Right ventricle myocardium superior (tissue), 1 donor: ENCODE data around the gene GABRA4. TPM values are rescaled to one million over a fixed set of nuclear protein-coding genes. Genes with fewer than 3 reads are reported as not detected.

ENCODE experiments used
- ATAC-seq: fragments of 200-7000 bp; cut with Tn5 transposase; one replicate; pipeline ENCODE4 v1.9.1; 2020; ENCODE audit warnings: mild to moderate bottlenecking; ENCODE audit not compliant: poor library complexity
- DNase-seq: peaks from one replicate; pipeline ENCODE4 v3.0.0-alpha.2; 2020
- intact Hi-C: fragments of 100-400 bp; cut with DNase I; formaldehyde crosslinking; loops from one replicate; pipeline ENCODE4 v1.11.2; 2022
- total RNA-seq: library from RNA; stranded (reverse); fragmentation: NEBNext Ultra II Directional; extraction: Animal tissue kit (Norgen Biotek cat#: 25700); gene quantifications from one replicate; pipeline ENCODE4 v1.2.1, GENCODE V29; 2021
- donor health status: DM: no; HTN: yes; CAD: no; lungs with severe emphysema.

GABRA4 gene
- total RNA-seq, 1 donor from 2014 or later: 5.9 TPM

DNA sequence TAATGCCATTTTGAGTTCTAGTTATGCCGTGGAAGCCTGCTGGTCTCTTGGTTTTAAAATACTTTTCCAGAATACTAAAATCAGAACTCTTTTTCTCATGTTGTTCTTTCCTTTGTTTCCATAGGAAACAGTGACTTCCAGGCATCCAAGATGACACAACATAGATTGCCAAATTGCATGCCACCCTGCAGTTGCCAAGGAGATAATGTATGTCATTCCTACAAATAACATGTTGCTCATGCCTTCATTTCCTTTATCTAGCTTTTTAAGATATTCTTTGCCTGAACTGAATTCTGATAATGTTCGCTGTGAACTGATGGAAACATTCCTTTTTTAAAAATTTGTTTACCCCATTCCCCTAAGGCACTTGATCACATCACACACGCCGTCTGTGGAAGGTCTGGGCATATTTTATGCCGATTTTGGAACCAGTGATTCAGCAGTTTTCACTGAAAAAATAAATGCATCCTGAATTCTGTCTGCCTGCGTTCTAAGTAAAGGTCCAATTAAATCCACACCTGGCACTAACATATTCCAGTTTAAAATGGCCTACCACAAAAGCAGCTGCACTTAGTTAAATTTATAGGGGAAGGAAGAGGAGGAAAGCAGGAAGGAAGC lies 46.4 kb downstream of the GABRA4 start:
- no peak for DNase-seq
- ATAC-seq: no peak
- intact Hi-C loops: no loop called here

DNA sequence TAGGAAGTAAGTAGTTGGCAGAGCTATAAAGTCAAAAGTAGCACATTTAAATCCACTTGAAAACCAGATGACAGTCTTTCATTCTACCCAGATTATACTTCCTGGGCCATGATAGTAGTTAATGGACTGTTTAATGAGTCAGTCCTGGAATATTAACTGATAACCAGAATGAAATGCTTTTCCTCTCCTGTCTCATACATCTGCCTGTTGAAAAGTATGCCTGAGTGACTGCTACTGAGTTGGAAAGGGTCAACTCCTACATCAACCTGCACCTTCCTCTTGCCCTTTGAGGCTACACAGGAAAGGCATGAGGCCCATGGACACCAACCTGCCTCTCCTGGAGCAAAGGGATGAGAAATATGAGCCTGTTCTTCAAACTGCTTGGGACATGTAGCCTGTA lies 48.3 kb downstream of the GABRA4 start:
- ATAC-seq (peak; percentile 71), DNase-seq (no peak)
- intact Hi-C loops: no loop called here

DNA sequence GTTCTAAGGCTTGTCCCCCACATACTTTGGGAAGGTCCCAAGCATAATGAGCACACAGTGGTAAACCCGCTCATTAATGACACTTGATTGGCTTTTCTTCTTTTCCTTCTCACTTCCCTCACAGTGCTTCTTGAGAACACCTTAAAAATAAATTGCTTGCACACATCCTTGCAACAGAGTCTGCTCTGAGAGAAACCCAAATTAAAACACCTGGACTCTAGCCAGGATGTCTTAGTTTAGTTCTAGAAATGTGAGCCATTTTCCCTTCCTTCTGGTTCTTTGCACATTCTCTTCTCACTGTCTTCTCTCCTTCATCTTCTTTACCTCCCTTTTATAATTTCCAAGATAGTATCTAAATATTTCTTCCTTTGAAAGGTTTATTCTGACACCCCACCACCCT lies 49.0 kb downstream of the GABRA4 start:
- intact Hi-C loops: no loop called here
- no peak for DNase-seq
- ATAC-seq: no peak

DNA sequence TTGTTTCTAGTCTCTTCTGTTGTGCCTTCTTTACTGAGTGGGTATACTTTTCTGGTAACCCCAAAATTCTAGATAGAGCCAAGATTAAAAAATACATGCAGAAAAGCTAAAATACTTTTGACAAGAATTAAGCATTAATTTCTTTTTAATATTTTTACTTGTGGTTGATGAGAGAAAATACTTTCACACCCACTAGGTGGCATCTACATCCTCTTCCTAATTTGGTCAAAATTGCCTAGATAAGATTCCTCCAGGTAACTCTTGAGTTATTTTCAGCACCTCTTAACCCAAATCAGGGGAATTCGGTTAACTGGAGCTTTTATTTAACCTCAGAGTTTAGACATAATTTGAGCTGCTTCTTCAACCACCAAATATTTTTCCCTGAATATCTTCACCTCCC lies 55.9 kb downstream of the GABRA4 start:
- DNase-seq: no peak
- intact Hi-C loops: loop anchor here (10.0 kb wide), 1 partner anchor 97 kb away; the partner anchor contains the start of gene GABRB1
- ATAC-seq: no peak

DNA sequence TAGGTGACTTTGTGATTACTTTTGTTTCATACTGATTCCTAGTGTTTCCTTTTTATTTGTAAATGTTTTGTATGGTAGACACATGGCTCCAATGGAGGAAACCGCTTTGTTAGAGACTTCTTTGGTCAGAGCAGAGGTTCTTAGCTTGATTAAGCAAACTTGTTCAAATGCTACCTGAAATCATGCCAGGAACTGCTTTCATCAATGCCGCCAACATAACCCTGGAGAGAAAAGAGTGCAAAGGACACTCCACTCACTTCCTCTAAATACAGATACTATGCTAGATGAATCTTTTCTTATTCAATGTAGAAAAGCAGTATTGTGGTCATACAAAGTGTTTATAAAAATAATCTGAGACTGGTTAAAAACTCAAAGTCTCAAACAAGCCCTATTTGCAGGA lies 58.7 kb downstream of the GABRA4 start:
- intact Hi-C loops: loop anchor here (10.0 kb wide), 1 partner anchor 100 kb away; the partner anchor contains the start of gene GABRB1
- no peak for DNase-seq
- no peak for ATAC-seq

DNA sequence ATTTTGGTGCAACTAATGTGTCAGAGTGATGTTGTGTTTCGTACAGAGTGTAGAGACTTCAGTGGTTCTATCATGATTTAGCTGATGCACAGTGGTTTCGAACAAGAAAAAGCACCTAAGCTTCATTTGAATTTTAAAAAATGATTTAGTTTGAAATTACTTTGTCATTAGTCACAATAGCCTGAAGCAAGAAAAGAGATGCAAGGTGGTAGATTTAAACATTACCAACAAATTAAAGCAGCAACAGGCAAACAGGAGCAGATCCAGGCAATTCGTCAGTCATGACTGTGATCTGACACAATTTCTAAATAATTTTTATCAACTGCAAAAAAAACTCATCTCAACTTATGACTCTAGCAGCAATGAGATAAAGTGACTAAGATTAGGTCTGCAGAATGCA lies 59.7 kb downstream of the GABRA4 start:
- ATAC-seq (no peak), DNase-seq (no peak)
- intact Hi-C loops: loop anchor here (10.0 kb wide), 1 partner anchor 101 kb away; the partner anchor contains the start of gene GABRB1

DNA sequence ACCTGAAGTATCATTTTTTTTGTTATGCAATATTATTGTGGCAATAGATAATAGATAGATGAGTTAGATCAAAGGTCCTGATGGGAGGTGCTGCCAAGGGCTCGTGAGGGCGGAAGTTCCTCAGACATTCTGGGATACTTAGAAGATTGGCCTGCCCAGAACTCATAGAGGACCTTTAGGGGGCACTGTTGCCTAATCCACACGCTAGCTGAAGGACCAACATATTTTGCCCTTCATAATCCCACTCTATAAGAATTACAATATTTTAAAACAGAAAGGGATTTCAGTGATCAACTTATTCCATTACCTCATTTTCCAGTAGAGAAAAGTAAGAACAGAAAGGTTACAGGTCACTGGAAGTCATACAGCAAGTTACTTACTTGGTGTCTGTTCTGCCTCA lies 61.4 kb downstream of the GABRA4 start:
- DNase-seq (no peak), ATAC-seq (peak; percentile 86)
- intact Hi-C loops: loop anchor here (10.0 kb wide), 1 partner anchor 103 kb away; the partner anchor contains the start of gene GABRB1

DNA sequence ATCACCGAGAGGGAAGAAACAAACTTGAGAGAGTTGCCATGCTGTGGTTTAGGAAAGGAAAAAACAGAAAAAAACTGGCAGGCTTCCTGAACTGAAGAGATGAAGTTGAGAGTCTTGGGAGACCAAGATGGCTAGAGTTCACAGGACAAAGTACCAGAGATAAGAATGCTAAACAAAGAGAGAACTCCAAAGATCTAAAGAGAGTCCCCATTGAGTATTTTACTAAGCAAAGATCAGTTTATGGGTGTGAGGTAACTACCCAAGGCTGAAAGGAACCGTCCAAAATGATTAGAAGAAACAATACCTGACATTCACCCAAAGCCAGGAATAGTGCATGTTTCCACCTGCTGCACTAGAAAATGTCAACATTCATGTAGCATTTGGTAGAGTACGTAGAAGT lies 62.5 kb downstream of the GABRA4 start:
- no peak for DNase-seq
- no peak for ATAC-seq
- intact Hi-C loops: loop anchor here (10.0 kb wide), 1 partner anchor 104 kb away; the partner anchor contains the start of gene GABRB1

DNA sequence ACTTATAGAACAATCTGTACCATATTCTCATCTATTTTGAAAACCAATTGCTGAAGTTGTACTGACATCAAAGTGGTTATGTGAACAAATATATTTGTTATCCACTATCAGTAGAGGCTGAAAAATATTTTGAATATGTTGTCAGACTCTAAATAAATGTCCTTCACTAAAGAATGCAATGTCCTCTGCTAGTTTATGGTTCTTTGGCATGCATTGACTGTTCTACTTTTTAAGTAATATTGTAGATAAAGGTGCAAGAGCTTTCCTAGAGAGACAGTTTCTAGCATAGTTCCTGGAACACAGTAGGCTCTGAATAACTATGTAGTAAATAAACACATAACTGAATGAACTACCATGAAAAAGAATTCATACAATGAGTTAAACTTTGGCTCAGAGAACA lies 66.2 kb downstream of the GABRA4 start:
- ATAC-seq: peak; percentile 71
- DNase-seq: no peak
- intact Hi-C loops: no loop called here

DNA sequence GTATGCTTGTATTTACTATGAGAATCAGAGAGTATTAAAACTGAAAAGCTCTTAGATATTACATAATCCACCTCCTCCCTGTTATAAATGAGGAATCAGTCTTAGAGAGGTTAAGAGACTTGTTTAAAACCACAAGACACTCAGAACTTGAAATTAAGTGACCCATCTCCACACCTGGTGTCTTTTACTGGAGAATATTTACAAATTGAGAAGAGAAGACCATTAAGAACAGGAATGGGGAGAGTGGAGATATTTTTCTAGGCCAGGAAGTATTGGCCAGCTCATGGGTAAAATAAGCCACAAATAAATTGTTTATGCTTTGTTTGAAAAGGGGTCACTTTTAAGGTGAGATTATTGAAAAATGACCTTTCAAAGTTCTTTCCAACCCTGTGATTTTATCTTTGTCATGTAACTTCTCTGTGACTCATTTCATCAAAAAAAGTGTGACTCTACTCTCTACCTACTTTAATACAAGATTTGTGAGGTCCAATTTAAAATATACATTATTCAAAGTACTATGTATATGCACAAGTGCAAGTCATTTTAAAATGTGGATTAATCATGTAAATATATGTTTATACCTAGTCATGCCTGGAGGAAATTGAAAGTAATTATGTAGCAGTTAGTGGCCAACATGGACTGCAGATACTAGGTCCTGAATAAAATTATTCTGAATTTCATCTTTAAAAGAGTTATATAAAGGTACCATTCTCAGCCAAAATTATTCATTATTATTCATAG lies 68.4 kb downstream of the GABRA4 start:
- DNase-seq: no peak

DNA sequence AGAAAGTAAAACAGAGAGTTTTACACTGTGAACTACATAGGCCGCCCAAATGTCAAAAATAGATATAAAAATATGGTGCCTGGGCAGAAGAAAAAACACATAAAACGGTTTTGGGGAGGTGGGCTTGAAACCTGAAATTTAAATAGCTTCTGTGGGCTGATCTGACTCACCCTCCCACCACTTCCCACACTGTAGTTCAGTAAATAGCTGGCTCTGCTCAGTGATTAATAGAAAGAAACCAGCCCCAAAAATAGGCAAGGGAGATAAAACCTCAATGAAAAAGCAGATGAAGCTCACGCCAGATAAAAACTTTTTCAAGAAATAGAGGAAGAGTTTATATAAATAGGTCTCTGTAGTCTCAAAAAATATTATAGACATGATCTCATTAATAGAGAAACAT lies 71.2 kb downstream of the GABRA4 start:
- DNase-seq (no peak), ATAC-seq (no peak)
- intact Hi-C loops: no loop called here

More for the DNA sequence above, 68.4 kb downstream of the GABRA4 start:
- no peak for ATAC-seq
- intact Hi-C loops: no loop called here

DNA sequence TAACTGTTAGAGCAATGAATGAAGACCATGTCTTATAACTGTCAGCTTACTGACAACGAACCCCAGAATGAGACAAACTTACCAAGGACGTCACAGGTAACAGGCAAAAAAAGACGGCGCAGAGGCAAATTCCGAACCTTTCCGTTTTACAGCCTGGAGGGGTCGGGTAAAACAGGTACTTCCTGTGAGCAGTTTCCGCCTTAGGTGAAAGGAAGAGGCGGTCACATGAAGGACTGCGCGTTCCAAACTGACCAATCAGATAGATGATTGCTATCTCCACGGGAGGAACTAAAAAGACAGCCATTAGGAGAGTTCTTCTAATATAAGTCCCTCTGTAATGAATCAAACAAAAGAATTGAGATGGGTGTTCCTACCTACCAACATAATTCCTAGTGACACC lies 84.3 kb downstream of the GABRA4 start, which contains the start of gene COX7B2:
COX7B2 (minus strand) TSS at position 168 of the 400 bp plus-strand sequence. CDS start 174,053 bp downstream, outside the sequence.
- ATAC-seq (no peak), DNase-seq (no peak)
- intact Hi-C loops: no loop called here

DNA sequence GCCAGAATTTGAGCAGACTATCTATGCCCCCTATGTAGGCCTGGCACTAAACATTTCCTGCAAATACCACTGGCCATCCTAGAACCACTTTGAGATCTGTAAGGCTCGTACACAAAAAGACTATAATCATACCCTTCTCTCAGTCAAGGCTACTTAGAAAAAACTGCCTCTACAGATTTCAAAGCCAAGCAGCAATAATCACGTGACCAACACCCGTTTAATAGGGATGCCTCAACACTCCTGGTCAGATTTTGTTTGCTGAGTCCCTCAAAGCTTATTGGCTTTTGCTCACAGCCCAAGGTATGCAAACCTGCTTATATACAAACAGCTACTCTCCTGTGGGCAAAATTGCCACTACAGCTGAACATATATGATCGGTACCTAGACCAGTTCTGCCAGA lies 85.2 kb downstream of the GABRA4 start:
- ATAC-seq: no peak
- DNase-seq: no peak
- intact Hi-C loops: no loop called here

DNA sequence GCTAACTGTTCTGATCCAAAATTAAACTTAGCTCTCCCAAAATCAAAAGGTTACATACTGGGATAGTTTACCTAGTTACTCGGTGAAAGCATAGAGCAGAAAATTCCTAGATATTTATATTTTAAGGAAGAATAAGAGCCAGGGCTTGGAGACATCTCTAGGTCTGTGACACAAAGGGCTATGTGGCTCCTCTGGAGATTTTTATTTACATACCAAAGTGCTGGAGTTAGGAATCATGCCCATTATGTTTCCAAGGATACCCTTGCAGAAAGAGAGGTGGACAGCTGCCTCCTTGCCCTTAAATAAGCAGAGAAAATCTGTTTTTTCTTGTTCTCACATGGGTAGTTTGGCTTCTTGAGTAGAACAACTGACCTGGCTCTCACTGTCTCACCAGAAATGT lies 93.3 kb downstream of the GABRA4 start:
- intact Hi-C loops: no loop called here
- ATAC-seq (no peak), DNase-seq (no peak)

DNA sequence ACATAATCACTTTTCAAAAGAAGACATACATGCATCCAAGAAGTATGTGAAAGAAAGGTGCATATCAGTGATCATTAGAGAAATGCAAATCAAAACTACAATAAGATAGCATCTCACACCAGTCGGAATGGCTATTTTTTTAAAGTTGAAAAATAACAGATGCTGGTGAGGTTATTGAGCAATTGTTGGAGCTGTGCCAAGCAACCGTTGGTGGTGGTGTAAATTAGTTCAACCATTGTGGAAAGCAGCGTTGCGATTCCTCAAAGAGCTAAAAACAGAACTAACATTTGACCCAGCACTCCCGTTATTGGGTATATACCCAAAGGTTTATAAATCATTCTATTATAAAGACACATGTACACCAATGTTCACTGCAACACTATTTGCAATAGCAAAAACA lies 98.6 kb downstream of the GABRA4 start:
- intact Hi-C loops: no loop called here
- DNase-seq (no peak), ATAC-seq (no peak)

DNA sequence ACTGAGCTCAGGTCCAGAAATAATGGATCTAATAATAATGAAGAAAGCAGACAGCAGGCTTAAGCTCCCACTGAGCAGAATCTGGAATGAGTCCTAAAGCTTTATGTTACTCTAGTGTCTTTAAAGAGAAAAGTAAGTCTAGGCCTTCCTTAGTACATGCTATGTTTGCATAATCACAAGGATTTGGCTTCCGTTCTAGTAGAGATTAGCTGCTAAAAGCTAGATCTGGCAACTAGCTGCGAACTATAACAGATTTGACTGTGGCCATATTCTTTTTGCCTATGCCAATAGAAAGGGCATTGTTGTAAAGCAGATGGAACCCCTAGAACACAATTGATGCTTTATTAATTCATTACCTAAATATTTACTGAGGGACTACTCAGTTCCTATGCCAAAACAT lies 103.3 kb downstream of the GABRA4 start:
- ATAC-seq (no peak), DNase-seq (no peak)
- intact Hi-C loops: no loop called here

DNA sequence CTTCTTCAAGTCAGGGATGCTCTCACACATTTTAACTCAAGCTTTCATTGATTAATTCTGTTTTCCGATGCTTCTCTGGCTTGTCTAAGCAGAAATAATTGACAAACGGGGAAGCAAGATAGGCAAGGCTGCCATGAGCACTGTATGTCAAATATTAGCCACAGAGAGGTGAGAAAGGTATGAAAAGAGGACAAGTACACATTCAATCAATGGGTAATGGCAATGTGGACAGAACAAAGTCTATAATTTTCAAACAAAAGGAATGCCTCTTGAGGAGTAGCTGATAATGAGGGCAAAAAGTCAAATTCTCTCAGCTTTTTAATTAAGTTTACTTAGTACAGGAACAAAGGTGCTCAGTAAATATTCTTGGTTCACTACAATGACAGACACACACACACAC lies 104.0 kb downstream of the GABRA4 start:
- ATAC-seq: no peak
- intact Hi-C loops: no loop called here
- no peak for DNase-seq

DNA sequence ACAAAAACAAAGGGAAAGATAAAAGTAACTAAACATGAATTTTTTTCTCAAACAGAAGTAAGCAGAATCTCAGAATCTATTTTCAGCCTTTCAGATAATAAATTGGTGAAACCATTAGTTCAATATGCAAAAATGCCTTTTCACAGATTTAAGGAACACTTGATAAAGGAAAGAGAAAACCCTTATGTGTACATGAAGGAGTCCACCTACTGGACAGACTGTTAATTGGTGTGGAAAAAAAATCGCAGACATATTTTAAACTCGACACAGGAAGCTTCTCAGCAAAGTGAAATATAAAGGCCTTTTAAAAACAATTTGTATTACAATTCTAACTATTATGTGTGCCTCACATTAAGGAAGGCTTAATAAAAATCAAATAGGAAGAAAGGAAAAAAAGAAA lies 106.7 kb downstream of the GABRA4 start:
- ATAC-seq (no peak), DNase-seq (no peak)
- intact Hi-C loops: no loop called here

DNA sequence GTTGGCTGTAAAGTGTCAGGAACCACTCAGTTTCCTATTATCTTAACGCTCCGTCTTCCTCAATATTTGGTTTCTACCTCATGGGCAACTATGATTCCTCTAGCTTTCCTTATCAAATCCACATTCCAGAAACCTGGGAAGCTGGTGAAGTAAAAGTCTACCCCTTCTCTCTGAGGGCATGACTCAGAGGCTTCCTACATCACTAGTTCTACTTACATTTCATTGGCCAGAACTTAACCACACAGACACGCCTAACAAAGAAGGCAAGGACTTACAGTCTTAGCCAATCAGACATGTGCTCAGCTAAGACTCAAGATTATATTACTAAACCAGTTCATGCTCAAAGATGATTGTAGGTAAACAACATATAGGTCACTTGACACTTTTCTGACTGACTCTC lies 114.7 kb downstream of the GABRA4 start:
- intact Hi-C loops: no loop called here
- DNase-seq (no peak), ATAC-seq (no peak)

DNA sequence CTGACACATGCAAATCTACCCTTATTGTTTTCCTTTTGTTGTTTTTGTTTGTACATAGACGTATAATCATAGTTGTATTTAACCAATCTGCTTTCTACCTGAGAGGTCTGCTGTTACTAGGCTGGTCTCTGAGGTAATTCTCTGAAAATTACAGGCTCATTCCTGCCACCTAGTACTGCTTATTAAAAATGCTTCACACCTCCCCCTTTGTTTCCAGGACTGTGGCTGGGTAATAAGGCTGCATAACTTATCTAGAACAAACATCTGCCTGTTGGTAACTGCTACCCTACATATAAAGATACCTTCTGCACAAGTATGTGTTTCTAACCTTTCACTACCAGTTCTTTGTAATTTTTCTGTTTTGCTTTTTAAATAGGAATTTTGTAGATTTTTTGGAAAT lies 118.6 kb downstream of the GABRA4 start:
- intact Hi-C loops: no loop called here
- DNase-seq: no peak
- ATAC-seq: no peak
